Measurements from ENCODE around the gene HCN4.

DNA sequence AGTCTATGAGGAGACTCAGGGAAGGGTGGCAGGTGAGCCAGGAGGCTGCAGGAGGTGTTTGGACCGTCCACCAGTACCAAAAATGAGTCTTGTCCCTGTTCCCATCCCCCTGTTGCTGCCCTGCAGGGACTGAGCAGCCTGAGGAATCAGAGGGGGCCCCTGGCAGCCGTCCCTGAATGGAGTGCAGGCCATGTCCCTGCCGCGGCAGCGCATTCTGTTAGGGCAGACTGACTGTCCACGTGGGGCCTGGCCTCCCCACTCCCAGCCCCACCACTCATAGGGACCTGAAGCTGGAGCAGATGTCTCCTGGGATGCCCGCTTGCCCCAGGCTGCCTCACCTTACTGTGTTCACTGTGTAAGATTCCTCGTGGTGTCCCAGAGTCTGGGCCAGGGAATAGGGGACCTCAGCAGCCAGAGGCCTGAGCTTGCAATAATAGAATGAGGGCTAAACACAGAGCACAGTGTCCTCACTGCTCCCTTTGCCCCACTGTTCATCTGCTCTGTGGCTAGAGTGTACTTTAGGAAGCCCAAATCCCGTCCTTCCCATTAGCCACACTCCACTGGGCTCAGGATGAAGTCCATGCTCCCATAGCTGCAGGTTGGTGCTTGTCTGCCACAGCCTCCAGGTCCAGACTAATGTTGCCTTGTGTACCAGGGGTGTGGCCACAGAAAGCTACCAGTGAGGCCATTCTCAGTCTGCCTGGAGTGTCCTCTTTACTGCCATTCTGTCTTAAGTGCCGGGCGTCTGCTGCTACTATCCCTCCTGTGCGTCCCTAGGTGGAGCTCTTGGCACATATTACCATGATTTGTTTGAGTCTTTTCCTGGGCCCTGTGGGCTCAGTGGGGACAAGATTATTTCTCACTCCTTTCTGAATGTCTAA, 63.2 kb downstream of the HCN4 start:
- TF ChIP-seq, protein P1, sequence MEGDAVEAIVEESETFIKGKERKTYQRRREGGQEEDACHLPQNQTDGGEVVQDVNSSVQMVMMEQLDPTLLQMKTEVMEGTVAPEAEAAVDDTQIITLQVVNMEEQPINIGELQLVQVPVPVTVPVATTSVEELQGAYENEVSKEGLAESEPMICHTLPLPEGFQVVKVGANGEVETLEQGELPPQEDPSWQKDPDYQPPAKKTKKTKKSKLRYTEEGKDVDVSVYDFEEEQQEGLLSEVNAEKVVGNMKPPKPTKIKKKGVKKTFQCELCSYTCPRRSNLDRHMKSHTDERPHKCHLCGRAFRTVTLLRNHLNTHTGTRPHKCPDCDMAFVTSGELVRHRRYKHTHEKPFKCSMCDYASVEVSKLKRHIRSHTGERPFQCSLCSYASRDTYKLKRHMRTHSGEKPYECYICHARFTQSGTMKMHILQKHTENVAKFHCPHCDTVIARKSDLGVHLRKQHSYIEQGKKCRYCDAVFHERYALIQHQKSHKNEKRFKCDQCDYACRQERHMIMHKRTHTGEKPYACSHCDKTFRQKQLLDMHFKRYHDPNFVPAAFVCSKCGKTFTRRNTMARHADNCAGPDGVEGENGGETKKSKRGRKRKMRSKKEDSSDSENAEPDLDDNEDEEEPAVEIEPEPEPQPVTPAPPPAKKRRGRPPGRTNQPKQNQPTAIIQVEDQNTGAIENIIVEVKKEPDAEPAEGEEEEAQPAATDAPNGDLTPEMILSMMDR (IDR thresholded peaks at IDR 0.05; ENCODE audit: poor library complexity): peak; percentile 73
- no peak for TF ChIP-seq EZH2 (IDR thresholded peaks at IDR 0.05; ENCODE audit: borderline replicate concordance)
